K562 (cell line): ENCODE measurements around the gene MRPS15. TPM values are rescaled to one million over a fixed set of nuclear protein-coding genes. Genes with fewer than 3 reads are reported as not detected.

ENCODE experiments used
- CEBPG ChIP-seq, 3 experiments: fragments of 200-800 bp in 1 of 3; sonication (Bioruptor generic) in 1 of 3; sonication (generic) in 1 of 3; formaldehyde crosslinking in 1 of 3; IDR thresholded peaks in 2 of 3; conservative IDR thresholded peaks in 1 of 3; 2 replicates each; pipeline versions ENCODE4 v1.6.1 to v1.8.0; 2016 to 2022; ENCODE audit warnings: missing compliant biosample characterization in 2 of 3, missing genetic modification characterization in 2 of 3, mild to moderate bottlenecking in 1 of 3, missing genetic modification reagents in 1 of 3
- ESRRA ChIP-seq: fragments of 450-650 bp; IDR thresholded peaks from 2 replicates; pipeline ENCODE4 v1.6.1; 2014; ENCODE audit warnings: low read depth, mild to moderate bottlenecking, moderate library complexity, borderline replicate concordance
- KLF6 ChIP-seq: fragments of 250-450 bp; sonication (Bioruptor Pico); IDR thresholded peaks from 2 replicates; pipeline ENCODE4 v1.4.0; 2020; ENCODE audit warnings: mild to moderate bottlenecking, moderate library complexity, borderline replicate concordance
- NFRKB ChIP-seq: fragments of 450-650 bp; IDR thresholded peaks from 2 replicates; pipeline ENCODE4 v1.6.1; 2016; ENCODE audit warnings: low read depth
- PHF21A ChIP-seq: fragments of 450-650 bp; IDR thresholded peaks from 2 replicates; pipeline ENCODE4 v1.6.1; 2017; ENCODE audit warnings: low read depth, borderline replicate concordance
- POLR2AphosphoS2 ChIP-seq: IDR thresholded peaks from 2 replicates; pipeline ENCODE4 v1.6.1; 2012; ENCODE audit warnings: low read length, improper control_type of control experiment
- POU5F1 ChIP-seq: fragments of 150-350 bp; IDR thresholded peaks from 2 replicates; pipeline ENCODE4 v1.6.1; 2014; ENCODE audit warnings: borderline replicate concordance, low read length, low read depth, mild to moderate bottlenecking; ENCODE audit not compliant: partially characterized antibody
- RBM17 ChIP-seq: fragments of 200-400 bp; formaldehyde crosslinking; IDR thresholded peaks from 2 replicates; pipeline ENCODE4 v1.6.1; 2017; ENCODE audit warnings: low read depth, mild to moderate bottlenecking, low read length, borderline replicate concordance
- RFX1 ChIP-seq: fragments of 450-650 bp; IDR thresholded peaks from 2 replicates; pipeline ENCODE4 v1.6.1; 2016; ENCODE audit warnings: mild to moderate bottlenecking, moderate library complexity
- RHOXF2B ChIP-seq: fragments of 250-450 bp; sonication (Bioruptor Pico); conservative IDR thresholded peaks from 2 replicates; pipeline ENCODE4 v1.5.1; 2021
- TCF7 ChIP-seq: sonication (generic); IDR thresholded peaks from 2 replicates; pipeline ENCODE4 v1.6.1; 2016; ENCODE audit warnings: antibody characterized with exemption, borderline replicate concordance
- polyA plus RNA-seq, 8 experiments: library from polyadenylated mRNA; depleted of rRNA in 4 of 8; stranded (reverse) in 5 of 8; unstranded in 3 of 8; fragments of >200 nt; fragmentation: Nextera tagmentation in 2 of 8; fragmentation: Illumina TruSeq in 1 of 8; extraction: Ambion mirVana in 2 of 8; extraction: Trizol in 1 of 8; gene quantifications; 2 replicates each; pipeline versions ENCODE4 v1.2.1 to v1.2.3, GENCODE V29; 2011 to 2014; ENCODE audit warnings: inconsistent platforms in 1 of 8, missing spikeins in 1 of 8
- total RNA-seq, 7 experiments: library from RNA; depleted of rRNA in 6 of 7; stranded (reverse); fragments of >200 nt in 6 of 7; fragmentation: Illumina TruSeq in 2 of 7; extraction: Trizol in 2 of 7; gene quantifications; 2 replicates each; pipeline versions ENCODE4 v1.2.1 to v1.2.3, GENCODE V29; 2011 to 2021; ENCODE audit warnings: low replicate concordance in 1 of 7
- TF ChIP-seq, protein P1 (sequence below): fragments of 200-600 bp; sonication (generic); IDR thresholded peaks from one replicate; pipeline ENCODE4 v1.6.1; 2012; ENCODE audit warnings: mild to moderate bottlenecking, low read depth, low read length, inconsistent platforms
- TF ChIP-seq, protein P2 (sequence below): fragments of 250-450 bp; sonication (Bioruptor Pico); IDR thresholded peaks from 2 replicates; pipeline ENCODE4 v1.8.0; 2022; ENCODE audit warnings: moderate library complexity, mild to moderate bottlenecking, inconsistent platforms
- TF ChIP-seq, protein P3 (sequence below): fragments of 450-650 bp; conservative IDR thresholded peaks from 2 replicates; pipeline ENCODE4 v1.6.1; 2016; ENCODE audit warnings: missing genetic modification characterization, low read depth, mild to moderate bottlenecking, control low read depth, missing compliant biosample characterization

Gene MRPS15
- total and polyA plus RNA-seq, 9 of the 15 experiments (the other 6 are each of a cell fraction or from before 2014, with no cell fraction given), result 62.9 to 286 (median 149) TPM

DNA sequence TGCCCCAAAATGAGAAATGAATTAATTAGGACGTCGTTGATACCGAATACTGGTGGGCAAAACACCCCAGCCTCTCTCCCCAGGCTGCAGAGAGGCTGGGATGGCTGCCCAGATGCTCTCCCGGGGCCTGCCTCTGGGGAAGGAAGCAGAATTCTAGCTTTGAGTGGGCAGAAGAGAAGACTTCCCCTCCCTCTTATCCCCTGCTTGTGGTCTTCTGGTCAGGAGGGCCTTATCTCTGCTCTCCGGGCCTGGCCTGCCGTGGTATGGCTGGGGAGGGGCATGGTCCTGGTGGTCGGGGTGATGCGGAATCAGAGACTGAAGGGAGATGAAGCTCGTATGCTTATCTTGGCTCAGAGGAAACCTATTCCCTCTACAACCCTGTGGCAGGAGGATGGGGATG lies 28.3 kb upstream of the MRPS15 start (continued):
- no peak for TF ChIP-seq CEBPG (CRISPR knock-in tag; IDR thresholded peaks at IDR 0.05)
- TF ChIP-seq CEBPG (tag; conservative IDR thresholded peaks at IDR 0.05 in 1 of 2, IDR thresholded peaks at IDR 0.05 in 1 of 2), result no peak
- TF ChIP-seq NFRKB, result no peak
- TF ChIP-seq, protein P1, sequence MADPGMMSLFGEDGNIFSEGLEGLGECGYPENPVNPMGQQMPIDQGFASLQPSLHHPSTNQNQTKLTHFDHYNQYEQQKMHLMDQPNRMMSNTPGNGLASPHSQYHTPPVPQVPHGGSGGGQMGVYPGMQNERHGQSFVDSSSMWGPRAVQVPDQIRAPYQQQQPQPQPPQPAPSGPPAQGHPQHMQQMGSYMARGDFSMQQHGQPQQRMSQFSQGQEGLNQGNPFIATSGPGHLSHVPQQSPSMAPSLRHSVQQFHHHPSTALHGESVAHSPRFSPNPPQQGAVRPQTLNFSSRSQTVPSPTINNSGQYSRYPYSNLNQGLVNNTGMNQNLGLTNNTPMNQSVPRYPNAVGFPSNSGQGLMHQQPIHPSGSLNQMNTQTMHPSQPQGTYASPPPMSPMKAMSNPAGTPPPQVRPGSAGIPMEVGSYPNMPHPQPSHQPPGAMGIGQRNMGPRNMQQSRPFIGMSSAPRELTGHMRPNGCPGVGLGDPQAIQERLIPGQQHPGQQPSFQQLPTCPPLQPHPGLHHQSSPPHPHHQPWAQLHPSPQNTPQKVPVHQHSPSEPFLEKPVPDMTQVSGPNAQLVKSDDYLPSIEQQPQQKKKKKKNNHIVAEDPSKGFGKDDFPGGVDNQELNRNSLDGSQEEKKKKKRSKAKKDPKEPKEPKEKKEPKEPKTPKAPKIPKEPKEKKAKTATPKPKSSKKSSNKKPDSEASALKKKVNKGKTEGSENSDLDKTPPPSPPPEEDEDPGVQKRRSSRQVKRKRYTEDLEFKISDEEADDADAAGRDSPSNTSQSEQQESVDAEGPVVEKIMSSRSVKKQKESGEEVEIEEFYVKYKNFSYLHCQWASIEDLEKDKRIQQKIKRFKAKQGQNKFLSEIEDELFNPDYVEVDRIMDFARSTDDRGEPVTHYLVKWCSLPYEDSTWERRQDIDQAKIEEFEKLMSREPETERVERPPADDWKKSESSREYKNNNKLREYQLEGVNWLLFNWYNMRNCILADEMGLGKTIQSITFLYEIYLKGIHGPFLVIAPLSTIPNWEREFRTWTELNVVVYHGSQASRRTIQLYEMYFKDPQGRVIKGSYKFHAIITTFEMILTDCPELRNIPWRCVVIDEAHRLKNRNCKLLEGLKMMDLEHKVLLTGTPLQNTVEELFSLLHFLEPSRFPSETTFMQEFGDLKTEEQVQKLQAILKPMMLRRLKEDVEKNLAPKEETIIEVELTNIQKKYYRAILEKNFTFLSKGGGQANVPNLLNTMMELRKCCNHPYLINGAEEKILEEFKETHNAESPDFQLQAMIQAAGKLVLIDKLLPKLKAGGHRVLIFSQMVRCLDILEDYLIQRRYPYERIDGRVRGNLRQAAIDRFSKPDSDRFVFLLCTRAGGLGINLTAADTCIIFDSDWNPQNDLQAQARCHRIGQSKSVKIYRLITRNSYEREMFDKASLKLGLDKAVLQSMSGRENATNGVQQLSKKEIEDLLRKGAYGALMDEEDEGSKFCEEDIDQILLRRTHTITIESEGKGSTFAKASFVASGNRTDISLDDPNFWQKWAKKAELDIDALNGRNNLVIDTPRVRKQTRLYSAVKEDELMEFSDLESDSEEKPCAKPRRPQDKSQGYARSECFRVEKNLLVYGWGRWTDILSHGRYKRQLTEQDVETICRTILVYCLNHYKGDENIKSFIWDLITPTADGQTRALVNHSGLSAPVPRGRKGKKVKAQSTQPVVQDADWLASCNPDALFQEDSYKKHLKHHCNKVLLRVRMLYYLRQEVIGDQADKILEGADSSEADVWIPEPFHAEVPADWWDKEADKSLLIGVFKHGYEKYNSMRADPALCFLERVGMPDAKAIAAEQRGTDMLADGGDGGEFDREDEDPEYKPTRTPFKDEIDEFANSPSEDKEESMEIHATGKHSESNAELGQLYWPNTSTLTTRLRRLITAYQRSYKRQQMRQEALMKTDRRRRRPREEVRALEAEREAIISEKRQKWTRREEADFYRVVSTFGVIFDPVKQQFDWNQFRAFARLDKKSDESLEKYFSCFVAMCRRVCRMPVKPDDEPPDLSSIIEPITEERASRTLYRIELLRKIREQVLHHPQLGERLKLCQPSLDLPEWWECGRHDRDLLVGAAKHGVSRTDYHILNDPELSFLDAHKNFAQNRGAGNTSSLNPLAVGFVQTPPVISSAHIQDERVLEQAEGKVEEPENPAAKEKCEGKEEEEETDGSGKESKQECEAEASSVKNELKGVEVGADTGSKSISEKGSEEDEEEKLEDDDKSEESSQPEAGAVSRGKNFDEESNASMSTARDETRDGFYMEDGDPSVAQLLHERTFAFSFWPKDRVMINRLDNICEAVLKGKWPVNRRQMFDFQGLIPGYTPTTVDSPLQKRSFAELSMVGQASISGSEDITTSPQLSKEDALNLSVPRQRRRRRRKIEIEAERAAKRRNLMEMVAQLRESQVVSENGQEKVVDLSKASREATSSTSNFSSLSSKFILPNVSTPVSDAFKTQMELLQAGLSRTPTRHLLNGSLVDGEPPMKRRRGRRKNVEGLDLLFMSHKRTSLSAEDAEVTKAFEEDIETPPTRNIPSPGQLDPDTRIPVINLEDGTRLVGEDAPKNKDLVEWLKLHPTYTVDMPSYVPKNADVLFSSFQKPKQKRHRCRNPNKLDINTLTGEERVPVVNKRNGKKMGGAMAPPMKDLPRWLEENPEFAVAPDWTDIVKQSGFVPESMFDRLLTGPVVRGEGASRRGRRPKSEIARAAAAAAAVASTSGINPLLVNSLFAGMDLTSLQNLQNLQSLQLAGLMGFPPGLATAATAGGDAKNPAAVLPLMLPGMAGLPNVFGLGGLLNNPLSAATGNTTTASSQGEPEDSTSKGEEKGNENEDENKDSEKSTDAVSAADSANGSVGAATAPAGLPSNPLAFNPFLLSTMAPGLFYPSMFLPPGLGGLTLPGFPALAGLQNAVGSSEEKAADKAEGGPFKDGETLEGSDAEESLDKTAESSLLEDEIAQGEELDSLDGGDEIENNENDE, result no peak
- TF ChIP-seq PHF21A, result no peak
- no peak for TF ChIP-seq RBM17
- TF ChIP-seq, protein P2, sequence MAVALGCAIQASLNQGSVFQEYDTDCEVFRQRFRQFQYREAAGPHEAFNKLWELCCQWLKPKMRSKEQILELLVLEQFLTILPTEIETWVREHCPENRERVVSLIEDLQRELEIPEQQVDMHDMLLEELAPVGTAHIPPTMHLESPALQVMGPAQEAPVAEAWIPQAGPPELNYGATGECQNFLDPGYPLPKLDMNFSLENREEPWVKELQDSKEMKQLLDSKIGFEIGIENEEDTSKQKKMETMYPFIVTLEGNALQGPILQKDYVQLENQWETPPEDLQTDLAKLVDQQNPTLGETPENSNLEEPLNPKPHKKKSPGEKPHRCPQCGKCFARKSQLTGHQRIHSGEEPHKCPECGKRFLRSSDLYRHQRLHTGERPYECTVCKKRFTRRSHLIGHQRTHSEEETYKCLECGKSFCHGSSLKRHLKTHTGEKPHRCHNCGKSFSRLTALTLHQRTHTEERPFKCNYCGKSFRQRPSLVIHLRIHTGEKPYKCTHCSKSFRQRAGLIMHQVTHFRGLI (CRISPR knock-in tag), result no peak
- 0 out of 2 replicates have a peak, but pooled peaks have one; percentile 12 for TF ChIP-seq KLF6 (CRISPR knock-in tag)
- peak; percentile 63; the same call in 1 of the 2 replicates for TF ChIP-seq ESRRA
- no peak for TF ChIP-seq RFX1
- TF ChIP-seq POLR2AphosphoS2, result no peak
- no peak for TF ChIP-seq RHOXF2B (CRISPR knock-in tag)
- TF ChIP-seq TCF7, result no peak
- no peak for TF ChIP-seq POU5F1
- TF ChIP-seq, protein P3, sequence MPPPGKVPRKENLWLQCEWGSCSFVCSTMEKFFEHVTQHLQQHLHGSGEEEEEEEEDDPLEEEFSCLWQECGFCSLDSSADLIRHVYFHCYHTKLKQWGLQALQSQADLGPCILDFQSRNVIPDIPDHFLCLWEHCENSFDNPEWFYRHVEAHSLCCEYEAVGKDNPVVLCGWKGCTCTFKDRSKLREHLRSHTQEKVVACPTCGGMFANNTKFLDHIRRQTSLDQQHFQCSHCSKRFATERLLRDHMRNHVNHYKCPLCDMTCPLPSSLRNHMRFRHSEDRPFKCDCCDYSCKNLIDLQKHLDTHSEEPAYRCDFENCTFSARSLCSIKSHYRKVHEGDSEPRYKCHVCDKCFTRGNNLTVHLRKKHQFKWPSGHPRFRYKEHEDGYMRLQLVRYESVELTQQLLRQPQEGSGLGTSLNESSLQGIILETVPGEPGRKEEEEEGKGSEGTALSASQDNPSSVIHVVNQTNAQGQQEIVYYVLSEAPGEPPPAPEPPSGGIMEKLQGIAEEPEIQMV, result no peak
